Upper lobe of left lung (tissue), 6 donors: Measurements from ENCODE around the gene ERC1. TPM values are rescaled to one million over a fixed set of nuclear protein-coding genes. Genes with fewer than 3 reads are reported as not detected.

Experiments used
- ATAC-seq, 2 donors: fragments of 200-7000 bp; cut with Tn5 transposase; one replicate each; pipeline ENCODE4 v1.9.1; 2022; ENCODE audit warnings: mild to moderate bottlenecking in 2 of 2, moderate library complexity in 2 of 2; ENCODE audit not compliant: low FRiP score in 2 of 2
- DNase-seq, 2 donors: peaks; one replicate each; pipeline ENCODE4 v3.0.0-alpha.2; 2019 to 2020
- H3K27ac ChIP-seq, 4 donors: fragments of 200-600 bp; sonication (generic); one replicate each; pipeline ENCODE4 v1.5.1; 2016 to 2019
- H3K27me3 ChIP-seq, 4 donors: fragments of 200-600 bp; sonication (generic); one replicate each; pipeline ENCODE4 v1.5.1; 2017 to 2019
- H3K36me3 ChIP-seq, 4 donors: fragments of 200-600 bp; sonication (generic); one replicate each; pipeline ENCODE4 v1.5.1; 2016 to 2019
- H3K4me1 ChIP-seq, 4 donors: fragments of 200-600 bp; sonication (generic); one replicate each; pipeline ENCODE4 v1.5.1; 2018 to 2019
- H3K4me3 ChIP-seq, 4 donors: fragments of 200-600 bp; sonication (generic); one replicate each; pipeline ENCODE4 v1.5.1; 2017 to 2019; ENCODE audit warnings: mild to moderate bottlenecking in 2 of 4, moderate library complexity in 1 of 4
- H3K9me3 ChIP-seq, 4 donors: fragments of 200-600 bp; sonication (generic); one replicate each; pipeline ENCODE4 v1.5.1; 2018 to 2019
- CTCF ChIP-seq, 6 experiments: fragments of 450-650 bp in 4 of 6; fragments of 200-600 bp in 2 of 6; sonication (generic) in 2 of 6; IDR thresholded peaks; one replicate each; pipeline ENCODE4 v1.5.1; 2016 to 2019; ENCODE audit warnings: antibody characterized with exemption in 6 of 6
- EP300 ChIP-seq, 4 donors: sonication (generic); formaldehyde crosslinking; IDR thresholded peaks; one replicate each; pipeline ENCODE4 v1.5.1; 2017; ENCODE audit warnings: antibody characterized with exemption in 4 of 4, control low read depth in 2 of 4
- POLR2A ChIP-seq, 4 donors: fragments of 450-650 bp; IDR thresholded peaks; one replicate each; pipeline ENCODE4 v1.5.1; 2016 to 2017; ENCODE audit warnings: antibody characterized with exemption in 4 of 4, mild to moderate bottlenecking in 2 of 4
- POLR2AphosphoS5 ChIP-seq, 2 donors: sonication (generic); formaldehyde crosslinking; IDR thresholded peaks; one replicate each; pipeline ENCODE4 v1.5.1; 2017; ENCODE audit warnings: antibody characterized with exemption in 2 of 2
- WGBS, 2 donors: methylation state at CpG; one replicate each; pipeline ENCODE4 v1.1.5; 2017 to 2018; 5-methylcytosine and 5-hydroxymethylcytosine counted together
- total RNA-seq, 6 donors: library from RNA; depleted of rRNA in 4 of 6; stranded (reverse); fragments of >200 nt in 4 of 6; gene quantifications; one replicate each; pipeline versions ENCODE4 v1.1.0 to v1.2.1, GENCODE V29; 2016 to 2021
- donor health status: DM: no; HTN: no; CAD: no; lungs with moderate emphysema.
- donor health status: DM: no; HTN: yes; CAD: no; lungs with severe emphysema.

Gene ERC1
- total RNA-seq, 6 donors from 2014 or later: 37.7 to 158 (median 60.1) TPM

GRCh38 chr12:1213205-1213604 lies 222.2 kb downstream of the ERC1 start:
- Histone ChIP-seq H3K27ac (no peak overlapping the region), H3K27me3 (no peaks in the 10 kb centered on the region), H3K9me3 (no peaks in the 10 kb centered on the region), H3K4me1 (peaks cover 16 to 20% (median 17%) of the 10 kb centered on the region in 4 donors), H3K4me3 (no peak overlapping the region), H3K36me3 (no peaks in the 10 kb centered on the region)
- WGBS, 2 donors: 88 to 96% methylated on average over 6 of the region's 6 CpGs
- TF ChIP-seq POLR2AphosphoS5 (IDR thresholded peaks at IDR 0.05) (no peak), CTCF (IDR thresholded peaks at IDR 0.05) (no peak), POLR2A (IDR thresholded peaks at IDR 0.05) (no peak), EP300 (IDR thresholded peaks at IDR 0.05) (no peak)
- DNase-seq: no peak
- ATAC-seq: no peak

- ATAC-seq (no peak), DNase-seq (no peak)
- WGBS, 2 donors: 98% methylated on average over 7 of the region's 7 CpGs
- Histone ChIP-seq H3K9me3 (no peaks in the 10 kb centered on the region), H3K36me3 (no peaks in the 10 kb centered on the region), H3K4me3 (no peak overlapping the region), H3K27me3 (no peaks in the 10 kb centered on the region), H3K4me1 (peaks cover 21 to 24% (median 22%) of the 10 kb centered on the region in 4 donors), H3K27ac (no peak overlapping the region)
- no peak for TF ChIP-seq CTCF (IDR thresholded peaks at IDR 0.05)
- TF ChIP-seq POLR2AphosphoS5 (IDR thresholded peaks at IDR 0.05): no peak
- TF ChIP-seq POLR2A (IDR thresholded peaks at IDR 0.05): no peak
- no peak for TF ChIP-seq EP300 (IDR thresholded peaks at IDR 0.05)
Measured at GRCh38 chr12:1213618-1214205, 222.7 kb downstream of the ERC1 start.

- 85 to 89% methylated on average over 3 of the region's 3 CpGs for WGBS, 2 donors
- Histone ChIP-seq H3K27ac (peak overlapping the region in 3 of 4 donors; percentile 8 to 73 (median 38)), H3K9me3 (no peaks in the 10 kb centered on the region), H3K4me3 (no peak overlapping the region), H3K4me1 (peaks cover 40 to 48% (median 42%) of the 10 kb centered on the region in 4 donors), H3K27me3 (no peaks in the 10 kb centered on the region), H3K36me3 (no peaks in the 10 kb centered on the region)
- no peak for ATAC-seq
- DNase-seq: no peak
- TF ChIP-seq EP300 (IDR thresholded peaks at IDR 0.05): no peak
- no peak for TF ChIP-seq POLR2AphosphoS5 (IDR thresholded peaks at IDR 0.05)
- TF ChIP-seq POLR2A (IDR thresholded peaks at IDR 0.05): no peak
- TF ChIP-seq CTCF (IDR thresholded peaks at IDR 0.05): no peak
Measured at GRCh38 chr12:1216560-1216959, 225.5 kb downstream of the ERC1 start.

- H3K27ac ChIP-seq: peak overlapping the region; percentile 49 to 78 (median 68)
Measured at GRCh38 chr12:1217191-1217949, 226.3 kb downstream of the ERC1 start.

More at GRCh38 chr12:1217191-1217949, 226.3 kb downstream of the ERC1 start:
- no peak for DNase-seq
- Histone ChIP-seq H3K36me3 (no peaks in the 10 kb centered on the region), H3K4me3 (no peak overlapping the region), H3K27me3 (no peaks in the 10 kb centered on the region), H3K4me1 (peaks cover 39 to 48% (median 41%) of the 10 kb centered on the region in 4 donors), H3K9me3 (no peaks in the 10 kb centered on the region)
- peak; percentile 68 to 90 for ATAC-seq
- WGBS, 2 donors: 23 to 24% methylated on average over 6 of the region's 6 CpGs
- TF ChIP-seq EP300 (IDR thresholded peaks at IDR 0.05) (peak in 3 of 4 donors; percentile 2 to 77 (median 76)), POLR2AphosphoS5 (IDR thresholded peaks at IDR 0.05) (peak; percentile 19 to 52), CTCF (IDR thresholded peaks at IDR 0.05) (no peak), POLR2A (IDR thresholded peaks at IDR 0.05) (no peak)
